NOMO-1 (cell line): ENCODE measurements around the gene TCEA3.

Experiments
- DNase-seq, 2 experiments: peaks; one replicate each; lab custom pipeline; 2025; ENCODE audit not compliant: unreplicated experiment in 2 of 2; lab: John Stamatoyannopoulos, UW

The TCEA3 gene

DNA sequence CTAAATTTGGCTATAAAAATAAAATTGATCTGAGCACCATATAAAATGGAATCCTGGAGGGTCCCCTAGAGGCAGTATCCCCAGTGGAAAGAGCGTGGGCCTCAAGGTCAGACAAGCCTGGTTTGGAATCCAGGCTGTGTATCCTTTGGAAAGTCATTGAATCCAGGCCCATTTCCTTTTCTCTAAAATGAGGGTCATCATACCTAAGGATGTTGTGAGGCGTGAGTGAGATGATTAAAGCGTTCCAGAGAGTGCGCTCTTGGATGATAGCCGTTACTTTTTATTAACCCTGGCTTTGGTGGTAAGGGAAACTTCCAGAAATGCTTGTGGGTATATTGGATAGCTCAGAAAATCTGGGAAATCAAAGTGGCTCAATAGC, 54.2 kb downstream of the TCEA3 start:
- no peak for DNase-seq

DNA sequence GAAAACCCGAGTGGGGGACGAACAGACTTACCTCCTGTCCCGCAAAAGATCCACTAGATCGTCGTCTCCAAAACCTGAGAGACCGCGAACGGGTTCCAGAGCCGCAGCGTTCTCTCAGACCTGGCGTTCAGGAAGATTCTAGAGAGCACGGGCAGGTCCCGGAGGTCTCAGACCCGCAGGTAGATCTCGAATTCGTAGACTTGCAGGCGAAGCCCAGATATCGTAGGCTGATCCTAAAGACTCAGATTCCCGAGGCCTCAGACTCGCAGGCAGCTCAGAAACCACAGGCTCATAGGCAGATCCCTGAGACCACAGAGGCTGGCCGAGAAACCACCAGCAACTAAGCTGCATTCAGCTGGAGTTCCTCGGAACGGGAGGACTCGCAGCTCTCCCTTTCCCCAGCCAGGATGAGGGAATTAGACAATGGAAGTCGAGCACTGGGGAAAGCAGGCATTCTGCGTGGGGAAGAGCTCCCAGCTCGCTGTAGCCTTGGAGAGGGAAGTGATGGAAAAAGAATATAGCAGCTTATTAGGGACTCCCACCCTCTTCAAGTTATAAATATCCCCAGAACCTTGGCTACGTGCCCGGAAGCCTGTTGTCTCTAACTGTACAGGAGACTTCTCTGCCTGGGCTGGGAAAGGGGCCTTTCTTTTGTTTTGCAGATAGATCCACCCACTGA, 55.1 kb downstream of the TCEA3 start, which contains the start of gene ZNF436:
Gene ZNF436 (minus strand): TSS at position 502 of the 679 bp plus-strand sequence. CDS start 1,831 bp downstream, outside the sequence.
- peak in 1 of 2 experiments; percentile 41 for DNase-seq

GRCh38 chr1:23368562-23369334, 55.8 kb downstream of the TCEA3 start:
- DNase-seq, result peak; percentile 79 to 93

- DNase-seq, result peak; percentile 99
Measured at GRCh38 chr1:23367791-23368561, 56.6 kb downstream of the TCEA3 start.

- DNase-seq, result no peak
Measured at GRCh38 chr1:23367451-23367790, 57.1 kb downstream of the TCEA3 start.

GRCh38 chr1:23366598-23366997, 58.0 kb downstream of the TCEA3 start:
- no peak for DNase-seq

GRCh38 chr1:23366146-23366545, 58.4 kb downstream of the TCEA3 start:
- DNase-seq, result no peak

DNA sequence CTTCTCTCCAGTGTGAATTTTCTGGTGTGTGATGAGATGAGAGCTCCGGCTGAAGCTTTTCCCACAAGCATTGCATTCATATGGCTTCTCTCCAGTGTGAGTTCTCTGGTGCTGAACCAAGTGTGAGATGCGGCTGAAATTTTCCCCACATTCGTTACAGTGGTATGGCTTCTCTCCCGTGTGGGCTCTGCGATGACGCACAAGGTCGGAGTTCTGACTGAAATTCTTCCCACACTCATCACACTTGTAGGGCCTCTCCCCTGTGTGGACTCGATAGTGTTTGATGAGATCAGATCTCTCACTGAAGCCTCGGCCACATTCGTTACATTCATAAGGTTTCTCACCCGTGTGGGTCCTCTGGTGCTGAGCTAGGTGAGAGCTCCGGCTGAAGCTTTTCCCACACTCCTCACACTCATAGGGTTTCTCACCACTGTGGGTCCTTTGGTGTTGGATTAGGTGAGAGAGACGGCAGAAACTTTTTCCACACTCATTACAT, 62.3 kb downstream of the TCEA3 start:
- no peak for DNase-seq

- DNase-seq, result no peak
Measured at GRCh38 chr1:23358310-23358875, 66.2 kb downstream of the TCEA3 start.

DNA sequence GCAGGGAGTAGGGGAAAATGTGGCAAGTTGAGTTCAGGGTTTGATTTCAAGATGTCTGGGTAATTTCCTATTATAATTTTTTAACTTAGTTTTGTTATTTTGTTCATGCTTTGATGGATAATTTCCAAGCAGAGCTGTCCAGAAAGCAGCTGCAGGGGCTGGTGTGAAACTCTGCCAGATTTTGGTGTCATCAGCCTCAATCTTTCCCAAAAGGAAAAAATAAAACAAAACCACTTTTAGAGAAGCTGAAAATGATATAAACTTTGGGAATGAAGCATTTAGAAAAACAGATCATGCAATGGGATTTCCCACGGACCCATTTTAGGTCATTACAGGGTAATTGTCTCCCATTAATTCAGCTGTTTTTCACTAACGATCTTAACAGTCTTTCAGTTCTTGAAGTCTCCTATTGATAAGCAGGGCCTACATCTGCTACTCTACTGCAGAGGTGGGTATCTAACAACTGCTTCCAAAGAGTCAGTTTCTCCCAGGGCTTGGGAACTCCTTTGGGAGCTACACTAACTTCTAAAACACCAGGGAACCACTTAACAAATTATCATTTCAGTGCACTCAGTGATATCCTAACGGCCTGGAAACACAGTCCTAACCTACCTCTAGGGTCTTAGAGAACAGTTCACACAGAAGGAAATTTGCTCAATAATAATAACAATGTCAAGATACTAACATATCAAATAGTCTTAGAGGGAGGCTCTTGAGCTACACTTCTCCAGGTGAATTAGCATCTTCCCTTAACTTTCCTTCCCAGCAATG, 67.2 kb downstream of the TCEA3 start:
- no peak for DNase-seq

DNA sequence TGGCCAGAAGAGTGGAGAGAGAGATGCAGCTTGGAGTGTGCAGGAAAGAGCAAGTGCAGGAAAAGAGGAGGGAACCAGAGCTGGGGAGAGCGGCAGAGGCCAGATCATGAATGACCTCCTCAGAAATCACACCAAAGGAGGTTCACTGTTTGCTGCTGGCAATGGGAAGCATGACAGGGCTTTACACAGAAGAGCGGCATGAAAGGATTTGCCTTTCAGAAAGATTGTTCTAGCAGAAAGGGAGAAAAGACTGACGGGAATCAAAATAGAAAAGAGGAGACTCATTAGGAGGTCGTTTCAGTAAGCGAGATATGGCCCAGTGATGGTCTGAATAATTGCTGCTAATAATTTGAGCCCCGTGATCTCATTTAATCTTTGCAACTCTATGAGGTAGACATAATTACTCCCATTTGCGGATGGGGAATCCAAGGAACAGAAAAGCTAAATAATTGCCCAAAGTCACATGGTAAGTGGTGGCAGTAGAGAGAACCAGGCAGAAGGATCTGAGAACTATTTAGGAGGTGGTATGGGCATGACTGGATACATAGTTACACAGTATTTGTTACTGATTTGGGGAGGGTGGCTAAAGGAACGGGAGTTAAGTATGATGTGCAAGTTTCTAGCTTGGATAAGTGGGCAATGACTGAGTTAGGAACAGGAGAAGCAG, 67.9 kb downstream of the TCEA3 start:
- DNase-seq, result no peak

DNA sequence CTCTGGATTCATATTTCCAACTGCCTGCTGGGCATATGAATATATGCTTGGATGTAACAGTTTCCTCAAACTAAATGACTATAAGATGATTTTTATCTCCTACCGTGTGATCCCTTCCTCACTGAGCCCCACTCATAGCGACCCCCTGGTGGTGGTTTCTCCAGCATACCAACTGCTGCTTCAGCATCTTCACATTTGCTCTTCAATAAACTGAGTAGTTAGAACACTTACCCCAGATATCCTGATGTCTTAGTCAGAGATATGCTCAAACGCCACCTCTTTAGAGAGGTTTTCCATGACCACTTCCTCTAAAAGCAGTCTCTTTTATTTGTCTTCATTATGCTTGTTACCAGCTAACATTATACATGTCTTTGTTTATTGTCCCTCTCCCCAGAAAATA, 70.3 kb downstream of the TCEA3 start:
- DNase-seq, result no peak

GRCh38 chr1:23352096-23352695, 72.4 kb downstream of the TCEA3 start:
- DNase-seq, result no peak

GRCh38 chr1:23345920-23346319, 78.6 kb downstream of the TCEA3 start:
- no peak for DNase-seq

DNA sequence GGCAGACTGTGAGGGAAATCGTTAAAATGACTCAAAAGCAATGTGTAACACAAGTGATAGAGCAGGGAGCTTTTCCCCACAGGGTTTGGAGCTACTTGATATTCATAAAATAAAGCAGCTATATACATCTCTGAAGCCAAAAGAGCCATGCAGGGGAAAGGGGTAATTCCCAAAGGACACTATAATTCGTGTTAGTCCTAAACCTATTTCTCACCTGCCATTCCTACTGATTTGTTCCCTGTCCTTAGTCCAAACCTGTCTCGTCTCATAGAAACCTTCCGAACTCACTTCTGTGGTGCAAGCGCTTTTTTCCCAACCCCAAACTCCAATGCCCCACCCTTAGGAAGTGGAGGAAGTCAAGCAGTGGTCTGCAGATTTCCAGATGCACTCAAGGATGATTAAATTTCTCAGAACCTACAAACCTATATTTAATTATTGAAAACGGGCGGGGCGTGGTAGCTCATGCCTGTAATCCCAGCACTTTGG, 79.5 kb downstream of the TCEA3 start:
- DNase-seq, result no peak

DNA sequence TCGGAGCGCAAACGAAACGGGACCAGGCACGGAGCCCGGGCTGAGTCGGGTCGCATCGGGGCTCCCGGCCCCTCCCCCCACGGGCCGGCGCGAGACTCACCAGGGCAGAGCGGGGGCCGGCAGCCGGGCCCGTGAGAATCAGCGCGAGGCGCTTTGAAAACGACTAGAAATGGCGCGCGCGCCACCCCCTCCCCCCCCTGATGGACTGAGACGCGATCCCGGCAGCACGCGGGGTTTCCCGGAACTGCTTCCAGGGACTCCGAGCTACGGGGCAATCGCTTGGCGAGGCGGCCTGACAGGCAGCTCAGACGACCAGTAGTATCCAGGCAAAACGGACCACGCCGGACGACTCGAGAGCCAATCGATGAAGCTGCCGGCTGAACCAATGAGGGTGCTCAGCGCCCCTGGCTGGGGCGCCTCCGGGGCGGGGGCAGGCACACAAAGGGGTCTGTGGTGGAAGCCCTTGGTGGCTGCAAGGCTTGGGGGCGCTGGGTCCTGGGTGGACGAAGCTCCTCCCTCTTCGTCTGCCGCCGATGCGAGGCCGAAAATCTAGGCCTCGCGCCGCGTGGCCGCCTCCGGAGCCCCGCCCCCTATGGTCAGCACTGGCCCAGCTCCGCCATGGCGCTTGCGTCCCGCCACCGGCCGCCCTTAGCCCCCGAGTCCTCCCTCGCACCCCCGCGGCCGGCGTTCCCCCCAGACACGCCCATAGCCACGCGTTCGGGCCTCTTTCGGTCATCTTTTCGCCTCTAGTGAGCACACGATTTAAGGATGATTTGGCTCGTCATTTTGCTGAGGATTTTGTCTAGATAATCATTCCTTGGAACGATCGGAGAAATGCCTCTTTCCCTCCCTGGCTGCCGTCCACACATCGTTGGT, 80.2 kb downstream of the TCEA3 start, which contains the start of gene HNRNPR:
Gene HNRNPR (minus strand): TSS at position 174 of the 876 bp plus-strand sequence. CDS start 3,276 bp downstream, outside the sequence.
- peak; percentile 97 to 99 for DNase-seq

DNA sequence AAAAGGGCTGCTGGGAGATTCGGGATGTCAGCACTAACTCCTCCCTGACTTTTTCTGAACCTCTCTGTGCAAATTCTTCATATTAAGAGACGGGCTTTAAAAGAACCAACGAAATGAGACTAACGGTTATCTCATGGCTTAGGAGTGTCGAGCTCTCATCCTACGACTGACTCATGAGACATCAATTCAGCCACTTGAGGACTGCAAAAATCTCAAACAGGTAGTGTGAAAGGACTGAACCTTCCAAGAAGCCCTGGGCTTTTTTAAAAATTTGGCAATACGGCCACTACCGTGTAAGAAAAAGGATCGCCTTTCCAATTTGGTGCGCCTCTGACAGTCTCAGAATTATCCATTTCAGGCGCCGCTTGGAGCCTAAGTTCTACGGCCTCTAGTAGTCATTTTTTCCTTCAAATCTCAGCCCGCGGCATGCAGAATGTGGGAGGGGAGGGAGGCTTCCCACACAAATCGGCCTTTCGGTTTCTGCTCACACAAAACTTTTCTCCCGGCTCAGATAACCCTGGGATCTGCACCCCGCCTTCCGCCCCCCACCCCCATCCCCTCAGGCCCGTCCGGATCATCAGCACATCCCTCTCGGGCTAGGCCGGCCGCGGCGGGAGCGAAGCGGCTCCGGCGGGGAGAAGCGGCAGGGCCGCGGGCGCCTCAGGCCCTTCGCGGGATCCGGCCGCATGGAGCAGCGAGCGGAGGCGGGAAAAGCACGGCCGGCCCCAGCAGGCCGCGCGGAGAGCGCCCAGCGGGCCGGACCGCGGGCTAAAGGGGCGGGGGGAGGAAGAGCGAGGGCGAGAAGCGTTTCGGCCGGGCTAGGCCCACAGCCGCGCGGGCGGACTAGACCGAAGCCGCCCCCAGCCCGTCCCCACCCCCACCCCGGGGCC, 81.1 kb downstream of the TCEA3 start:
- DNase-seq, result peak; percentile 25 to 43
